ENCODE measurements around the gene CCDC3.

Gene CCDC3

DNA sequence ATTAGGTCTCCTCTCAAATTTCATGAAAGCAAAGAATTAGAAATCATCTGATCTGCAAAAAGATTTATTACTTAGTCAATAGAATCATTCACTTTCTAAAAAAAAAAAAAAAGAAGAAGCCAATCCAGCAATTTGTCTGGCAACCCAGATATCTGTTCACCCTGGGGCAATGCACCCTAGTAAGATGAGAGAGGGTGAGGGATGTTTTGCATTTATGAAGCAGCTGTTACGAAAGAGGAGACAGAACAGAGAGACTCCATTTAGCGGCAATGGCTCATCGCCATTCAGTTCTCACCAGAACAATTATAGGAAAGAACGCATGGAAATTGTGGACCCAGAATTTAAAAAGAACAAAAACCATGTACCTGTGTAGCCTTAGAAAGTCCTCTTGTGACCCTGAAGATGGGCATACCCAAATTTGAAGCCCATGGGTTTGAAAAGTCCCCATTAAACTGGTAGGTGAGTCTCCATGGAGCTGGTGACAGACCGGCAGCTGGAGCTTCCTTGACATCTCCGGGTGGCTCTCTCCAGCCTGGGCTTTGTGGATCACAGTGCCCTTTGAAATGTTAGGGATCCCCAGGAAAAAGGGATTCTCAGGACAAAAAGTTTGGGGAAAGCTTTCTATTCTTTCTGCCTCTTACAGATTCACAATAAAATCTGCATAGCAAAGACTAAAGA is 45.5 kb upstream of the CCDC3 start:
- Histone ChIP-seq H3K9ac (ENCODE audit: low read length) (no peak overlapping the region), H4K8ac (ENCODE audit: low read depth, low read length) (no peak overlapping the region), H3K4me2 (ENCODE audit: low read length) (no peak overlapping the region), H2BK120ac (ENCODE audit: low read depth, low read length) (no peak overlapping the region), H2AK5ac (ENCODE audit: low read length) (no peak overlapping the region), H3K27ac (ENCODE audit: low read depth, low read length) (no peak overlapping the region), H3K4me3 (ENCODE audit: low read length) (no peak overlapping the region), H3K23ac (ENCODE audit: low read length) (no peak overlapping the region), H3K79me2 (ENCODE audit: control insufficient read depth, insufficient read depth, low read length) (no peaks in the 10 kb centered on the region), H3K4ac (ENCODE audit: low read depth, low read length) (no peak overlapping the region), H3K4me1 (ENCODE audit: control insufficient read depth, low read depth, low read length) (peaks cover 7% of the 10 kb centered on the region), H3K56ac (ENCODE audit: low read length) (no peak overlapping the region), H3K79me1 (ENCODE audit: low read length) (no peaks in the 10 kb centered on the region), H3K18ac (ENCODE audit: low read length) (no peak overlapping the region), H4K5ac (ENCODE audit: low read length) (no peak overlapping the region), H3K27me3 (ENCODE audit: insufficient read depth, low read length, poor library complexity) (no peaks in the 10 kb centered on the region), H2BK5ac (ENCODE audit: low read length) (no peak overlapping the region), H2BK15ac (replicated peaks; ENCODE audit: low read depth) (no peak overlapping the region), H3K36me3 (ENCODE audit: control insufficient read depth, insufficient read depth, low read length) (no peaks in the 10 kb centered on the region)
- no peak for DNase-seq
- WGBS (ENCODE audit: extremely low coverage, insufficient coverage, low lambda C conversion rate): no CpG with 5 or more reads among the region's 6 CpGs

DNA sequence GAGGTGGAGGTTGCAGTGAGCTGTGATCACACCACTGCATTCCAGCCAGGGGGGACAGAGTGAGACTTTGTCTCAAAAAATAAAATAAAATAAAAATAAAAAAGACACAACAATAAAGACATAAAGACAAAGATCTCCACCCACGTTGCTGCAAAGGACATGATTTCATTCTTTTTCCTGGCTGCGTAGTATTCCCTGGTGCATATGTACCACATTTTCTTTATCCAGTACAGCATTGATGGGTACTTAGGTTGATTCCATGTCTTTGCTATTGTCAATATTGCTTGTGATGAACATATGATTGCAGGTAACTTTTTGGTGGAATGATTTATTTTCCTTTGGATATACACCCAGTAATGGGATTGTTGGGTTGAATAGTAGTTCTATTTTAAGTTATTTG is 42.0 kb upstream of the CCDC3 start:
- H3K4me2 ChIP-seq (ENCODE audit: low read length): no peak overlapping the region
- no peak overlapping the region for H3K4ac ChIP-seq (ENCODE audit: low read depth, low read length)
- no peak overlapping the region for H3K56ac ChIP-seq (ENCODE audit: low read length)
- DNase-seq: no peak
- H2BK5ac ChIP-seq (ENCODE audit: low read length): no peak overlapping the region
- no peak overlapping the region for H2AK5ac ChIP-seq (ENCODE audit: low read length)
- H3K4me1 ChIP-seq (ENCODE audit: control insufficient read depth, low read depth, low read length): no peaks in the 10 kb centered on the region
- no peaks in the 10 kb centered on the region for H3K36me3 ChIP-seq (ENCODE audit: control insufficient read depth, insufficient read depth, low read length)
- H3K27ac ChIP-seq (ENCODE audit: low read depth, low read length): no peak overlapping the region
- no peak overlapping the region for H3K4me3 ChIP-seq (ENCODE audit: low read length)
- no peak overlapping the region for H4K8ac ChIP-seq (ENCODE audit: low read depth, low read length)
- no peak overlapping the region for H4K5ac ChIP-seq (ENCODE audit: low read length)
- H3K18ac ChIP-seq (ENCODE audit: low read length): no peak overlapping the region
- no peaks in the 10 kb centered on the region for H3K79me1 ChIP-seq (ENCODE audit: low read length)
- H2BK120ac ChIP-seq (ENCODE audit: low read depth, low read length): no peak overlapping the region
- no peak overlapping the region for H2BK15ac ChIP-seq (replicated peaks; ENCODE audit: low read depth)
- H3K23ac ChIP-seq (ENCODE audit: low read length): no peak overlapping the region
- H3K79me2 ChIP-seq (ENCODE audit: control insufficient read depth, insufficient read depth, low read length): no peaks in the 10 kb centered on the region
- no peak overlapping the region for H3K9ac ChIP-seq (ENCODE audit: low read length)
- WGBS (ENCODE audit: extremely low coverage, insufficient coverage, low lambda C conversion rate): no CpG with 5 or more reads among the region's 2 CpGs
- H3K27me3 ChIP-seq (ENCODE audit: insufficient read depth, low read length, poor library complexity): no peaks in the 10 kb centered on the region

DNA sequence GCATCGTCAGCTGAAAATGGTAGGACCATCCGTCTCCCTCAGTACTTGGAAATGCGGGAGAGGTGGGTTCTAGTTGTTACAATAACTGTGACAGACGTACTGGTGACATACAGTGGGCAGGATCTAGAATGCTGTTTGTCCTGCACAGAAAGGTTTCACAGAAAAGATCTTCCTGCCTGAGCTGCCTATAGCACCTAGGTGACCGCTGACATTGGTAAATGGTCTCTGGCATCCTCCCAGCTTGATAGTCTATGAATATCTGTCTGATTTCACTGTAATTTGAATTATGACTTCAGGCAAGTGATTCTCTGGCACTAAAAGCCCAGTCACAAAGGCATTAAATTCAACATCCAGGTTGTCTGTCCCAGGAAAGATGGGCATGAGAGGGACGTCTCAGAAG is 38.2 kb upstream of the CCDC3 start:
- Histone ChIP-seq H3K23ac (ENCODE audit: low read length) (no peak overlapping the region), H3K79me2 (ENCODE audit: control insufficient read depth, insufficient read depth, low read length) (no peaks in the 10 kb centered on the region), H4K8ac (ENCODE audit: low read depth, low read length) (no peak overlapping the region), H3K56ac (ENCODE audit: low read length) (no peak overlapping the region), H4K5ac (ENCODE audit: low read length) (no peak overlapping the region), H2BK15ac (replicated peaks; ENCODE audit: low read depth) (no peak overlapping the region), H3K27me3 (ENCODE audit: insufficient read depth, low read length, poor library complexity) (no peaks in the 10 kb centered on the region), H3K4me1 (ENCODE audit: control insufficient read depth, low read depth, low read length) (no peaks in the 10 kb centered on the region), H3K4me3 (ENCODE audit: low read length) (no peak overlapping the region), H2AK5ac (ENCODE audit: low read length) (no peak overlapping the region), H3K18ac (ENCODE audit: low read length) (no peak overlapping the region), H3K36me3 (ENCODE audit: control insufficient read depth, insufficient read depth, low read length) (no peaks in the 10 kb centered on the region), H3K9ac (ENCODE audit: low read length) (no peak overlapping the region), H2BK120ac (ENCODE audit: low read depth, low read length) (no peak overlapping the region), H3K4me2 (ENCODE audit: low read length) (no peak overlapping the region), H2BK5ac (ENCODE audit: low read length) (no peak overlapping the region), H3K79me1 (ENCODE audit: low read length) (no peaks in the 10 kb centered on the region), H3K4ac (ENCODE audit: low read depth, low read length) (no peak overlapping the region), H3K27ac (ENCODE audit: low read depth, low read length) (no peak overlapping the region)
- no CpG with 5 or more reads among the region's 6 CpGs for WGBS (ENCODE audit: extremely low coverage, insufficient coverage, low lambda C conversion rate)
- DNase-seq: no peak

DNA sequence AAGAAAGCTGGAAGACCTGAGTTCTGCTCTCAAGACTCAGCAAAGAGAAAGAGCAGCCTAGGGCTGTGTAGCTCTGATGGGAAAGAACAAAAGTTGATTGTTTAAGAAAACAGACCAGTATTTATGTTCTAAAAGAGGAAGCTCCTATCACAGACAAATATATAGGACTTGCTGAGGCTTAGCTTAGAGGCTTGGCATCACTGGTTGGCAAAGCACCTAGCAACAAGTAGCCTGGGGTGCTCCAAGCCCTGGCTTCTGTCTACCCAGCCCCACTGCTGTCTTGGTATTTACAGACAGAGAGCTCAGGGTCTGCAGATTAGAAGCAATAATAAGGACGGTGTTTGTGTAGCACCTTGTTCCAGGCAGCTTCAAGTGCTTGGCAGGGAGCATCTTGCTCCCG is 36.9 kb upstream of the CCDC3 start:
- H3K27me3 ChIP-seq (ENCODE audit: insufficient read depth, low read length, poor library complexity): no peaks in the 10 kb centered on the region
- H2BK120ac ChIP-seq (ENCODE audit: low read depth, low read length): no peak overlapping the region
- no peak overlapping the region for H2BK5ac ChIP-seq (ENCODE audit: low read length)
- H2BK15ac ChIP-seq (replicated peaks; ENCODE audit: low read depth): no peak overlapping the region
- H3K9ac ChIP-seq (ENCODE audit: low read length): no peak overlapping the region
- no peak overlapping the region for H3K56ac ChIP-seq (ENCODE audit: low read length)
- H3K79me1 ChIP-seq (ENCODE audit: low read length): no peaks in the 10 kb centered on the region
- H4K5ac ChIP-seq (ENCODE audit: low read length): no peak overlapping the region
- no peak overlapping the region for H3K23ac ChIP-seq (ENCODE audit: low read length)
- no peak overlapping the region for H2AK5ac ChIP-seq (ENCODE audit: low read length)
- no peak overlapping the region for H4K8ac ChIP-seq (ENCODE audit: low read depth, low read length)
- H3K18ac ChIP-seq (ENCODE audit: low read length): no peak overlapping the region
- H3K36me3 ChIP-seq (ENCODE audit: control insufficient read depth, insufficient read depth, low read length): no peaks in the 10 kb centered on the region
- H3K27ac ChIP-seq (ENCODE audit: low read depth, low read length): no peak overlapping the region
- no CpG with 5 or more reads among the region's 2 CpGs for WGBS (ENCODE audit: extremely low coverage, insufficient coverage, low lambda C conversion rate)
- H3K4me1 ChIP-seq (ENCODE audit: control insufficient read depth, low read depth, low read length): no peaks in the 10 kb centered on the region
- no peak for DNase-seq
- no peak overlapping the region for H3K4me2 ChIP-seq (ENCODE audit: low read length)
- no peaks in the 10 kb centered on the region for H3K79me2 ChIP-seq (ENCODE audit: control insufficient read depth, insufficient read depth, low read length)
- H3K4me3 ChIP-seq (ENCODE audit: low read length): no peak overlapping the region
- H3K4ac ChIP-seq (ENCODE audit: low read depth, low read length): no peak overlapping the region

DNA sequence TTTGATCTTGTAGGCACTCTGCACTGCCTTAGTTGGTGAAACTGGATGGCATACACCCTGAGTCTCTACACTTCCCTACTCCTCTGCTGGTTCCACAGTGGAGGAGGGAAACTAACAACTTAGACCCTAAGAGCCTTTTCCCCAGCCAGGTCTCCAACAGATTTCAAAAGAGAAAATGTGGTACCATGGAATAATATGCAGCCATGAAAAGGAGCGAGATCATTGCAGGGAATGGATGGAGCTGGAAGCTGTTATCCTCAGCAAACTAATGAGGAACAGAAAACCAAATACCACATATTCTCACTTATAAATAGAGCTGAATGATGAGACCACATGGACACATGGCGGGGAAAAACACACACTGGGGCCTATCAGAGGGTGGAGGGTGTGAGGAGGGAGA is 36.3 kb upstream of the CCDC3 start:
- DNase-seq: no peak
- Histone ChIP-seq H3K27ac (ENCODE audit: low read depth, low read length) (no peak overlapping the region), H3K18ac (ENCODE audit: low read length) (no peak overlapping the region), H3K36me3 (ENCODE audit: control insufficient read depth, insufficient read depth, low read length) (no peaks in the 10 kb centered on the region), H3K23ac (ENCODE audit: low read length) (no peak overlapping the region), H3K4me2 (ENCODE audit: low read length) (no peak overlapping the region), H2BK120ac (ENCODE audit: low read depth, low read length) (no peak overlapping the region), H3K9ac (ENCODE audit: low read length) (no peak overlapping the region), H3K4ac (ENCODE audit: low read depth, low read length) (no peak overlapping the region), H4K5ac (ENCODE audit: low read length) (no peak overlapping the region), H3K27me3 (ENCODE audit: insufficient read depth, low read length, poor library complexity) (no peaks in the 10 kb centered on the region), H3K79me1 (ENCODE audit: low read length) (no peaks in the 10 kb centered on the region), H3K56ac (ENCODE audit: low read length) (no peak overlapping the region), H3K79me2 (ENCODE audit: control insufficient read depth, insufficient read depth, low read length) (no peaks in the 10 kb centered on the region), H2BK15ac (replicated peaks; ENCODE audit: low read depth) (no peak overlapping the region), H4K8ac (ENCODE audit: low read depth, low read length) (no peak overlapping the region), H2BK5ac (ENCODE audit: low read length) (no peak overlapping the region), H3K4me1 (ENCODE audit: control insufficient read depth, low read depth, low read length) (no peaks in the 10 kb centered on the region), H3K4me3 (ENCODE audit: low read length) (no peak overlapping the region), H2AK5ac (ENCODE audit: low read length) (no peak overlapping the region)
- WGBS (ENCODE audit: extremely low coverage, insufficient coverage, low lambda C conversion rate): no CpG with 5 or more reads among the region's 2 CpGs

DNA sequence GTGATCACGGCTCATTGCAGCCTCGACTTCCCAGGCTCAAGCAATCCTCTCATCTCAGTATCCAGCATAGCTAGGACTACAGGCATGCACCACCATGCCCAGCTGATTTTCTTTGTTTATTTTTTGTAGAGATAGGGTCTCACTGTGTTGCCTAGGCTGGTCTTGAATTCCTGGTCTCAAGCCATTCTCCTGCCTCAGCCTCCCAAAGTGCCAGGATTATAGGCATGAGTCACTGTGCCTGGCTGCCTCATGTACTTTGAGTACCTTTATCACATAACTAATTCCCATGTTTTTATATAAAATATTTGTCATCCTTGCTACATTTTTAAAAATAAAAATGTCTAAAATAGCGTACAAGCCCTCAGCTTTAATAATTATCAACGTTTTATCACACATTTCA is 35.3 kb upstream of the CCDC3 start:
- Histone ChIP-seq H3K4me2 (ENCODE audit: low read length) (no peak overlapping the region), H3K18ac (ENCODE audit: low read length) (no peak overlapping the region), H3K27me3 (ENCODE audit: insufficient read depth, low read length, poor library complexity) (no peaks in the 10 kb centered on the region), H3K79me1 (ENCODE audit: low read length) (no peaks in the 10 kb centered on the region), H3K4ac (ENCODE audit: low read depth, low read length) (no peak overlapping the region), H3K9ac (ENCODE audit: low read length) (no peak overlapping the region), H3K36me3 (ENCODE audit: control insufficient read depth, insufficient read depth, low read length) (no peaks in the 10 kb centered on the region), H2BK15ac (replicated peaks; ENCODE audit: low read depth) (no peak overlapping the region), H2BK5ac (ENCODE audit: low read length) (no peak overlapping the region), H3K4me3 (ENCODE audit: low read length) (no peak overlapping the region), H4K8ac (ENCODE audit: low read depth, low read length) (no peak overlapping the region), H4K5ac (ENCODE audit: low read length) (no peak overlapping the region), H3K27ac (ENCODE audit: low read depth, low read length) (no peak overlapping the region), H2BK120ac (ENCODE audit: low read depth, low read length) (no peak overlapping the region), H2AK5ac (ENCODE audit: low read length) (no peak overlapping the region), H3K56ac (ENCODE audit: low read length) (no peak overlapping the region), H3K79me2 (ENCODE audit: control insufficient read depth, insufficient read depth, low read length) (no peaks in the 10 kb centered on the region), H3K23ac (ENCODE audit: low read length) (no peak overlapping the region), H3K4me1 (ENCODE audit: control insufficient read depth, low read depth, low read length) (no peaks in the 10 kb centered on the region)
- 100% methylated on average over 2 of the region's 4 CpGs for WGBS (ENCODE audit: extremely low coverage, insufficient coverage, low lambda C conversion rate)
- no peak for DNase-seq
